ENCODE results near the gene GPATCH2L. TPM values are rescaled to one million over a fixed set of nuclear protein-coding genes. Genes with fewer than 3 reads are reported as not detected.

GPATCH2L gene
- total and polyA plus RNA-seq, 2 experiments from 2014 or later, result 18.2 to 91.4 TPM

DNA sequence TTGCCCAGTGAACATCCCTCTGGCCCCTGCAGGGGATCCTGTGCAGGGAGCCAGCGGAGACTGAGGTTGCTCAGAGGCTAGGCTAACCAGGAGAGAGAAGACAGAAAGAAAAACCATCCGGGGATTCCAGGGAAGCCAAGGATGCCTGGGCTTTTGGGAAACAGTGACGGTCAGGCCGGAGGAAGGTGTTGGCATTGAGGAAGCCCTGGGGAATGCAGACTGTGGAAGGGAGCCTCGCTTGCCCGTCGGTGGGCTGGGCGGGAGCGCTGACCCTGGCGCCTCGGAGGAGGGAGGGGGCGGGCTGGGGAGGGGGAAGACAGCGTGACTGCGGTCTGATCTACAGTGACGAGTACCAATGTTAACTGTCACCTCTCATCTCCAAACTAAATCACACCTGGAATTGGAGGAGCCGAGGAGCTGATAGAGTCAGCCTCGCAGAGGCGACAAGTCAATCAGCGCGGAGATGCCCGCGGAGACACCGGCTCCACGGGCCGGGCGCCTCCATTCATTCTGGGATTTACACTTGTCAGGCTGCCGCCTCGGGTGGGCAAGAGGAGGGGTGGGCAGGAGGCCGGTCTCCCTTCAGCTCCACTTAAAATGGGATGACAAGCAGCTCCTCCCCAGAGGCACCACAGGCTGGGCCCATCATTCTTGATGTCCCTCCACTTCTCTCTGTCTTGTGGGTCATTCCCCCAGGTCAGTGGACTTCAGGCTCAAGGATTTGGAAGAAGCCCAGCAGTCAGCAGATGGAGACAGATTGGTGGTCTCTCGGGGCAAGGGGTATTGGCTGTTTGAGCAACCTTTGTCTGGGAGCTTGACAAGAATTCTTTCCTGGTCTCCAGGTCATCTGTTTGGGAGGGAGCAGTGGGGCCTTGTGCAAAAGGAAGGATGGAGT is 20.4 kb upstream of the GPATCH2L start:
- TF ChIP-seq CTCF (IDR thresholded peaks at IDR 0.05; ENCODE audit: low read depth, low read length), result no peak
- no peak overlapping the region for H3K27ac ChIP-seq
- H3K36me3 ChIP-seq, result no peaks in the 10 kb centered on the region
- no peak for DNase-seq (ENCODE audit: low read depth in 1 of 2, low spot score in 1 of 2)
- H3K4me1 ChIP-seq (ENCODE audit: low read depth), result no peaks in the 10 kb centered on the region
- H3K4me3 ChIP-seq, result no peak overlapping the region
- H3K27me3 ChIP-seq, result peaks cover 16% of the 10 kb centered on the region
- no peaks in the 10 kb centered on the region for H3K9me3 ChIP-seq (ENCODE audit: low read depth)

DNA sequence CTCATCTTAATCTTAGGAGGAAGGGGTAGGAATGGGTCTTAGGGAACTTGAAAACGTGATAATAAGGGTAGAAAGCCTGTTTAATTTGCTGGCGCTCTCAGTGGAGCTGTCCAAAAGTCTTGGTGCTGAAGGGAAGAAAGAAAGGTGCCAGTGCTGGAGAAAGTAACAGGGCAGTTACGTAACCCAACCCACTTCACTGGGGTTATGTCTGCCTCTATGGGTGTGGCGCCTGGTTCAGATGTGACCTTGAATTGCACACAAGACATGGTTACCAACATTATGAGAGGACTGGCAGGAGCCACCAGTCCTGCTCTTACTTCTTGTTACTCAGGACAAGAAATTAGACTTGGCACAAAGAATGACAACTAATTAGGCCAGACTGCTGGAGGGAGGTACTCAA is 18.6 kb upstream of the GPATCH2L start:
- H3K36me3 ChIP-seq, result no peaks in the 10 kb centered on the region
- no peaks in the 10 kb centered on the region for H3K9me3 ChIP-seq (ENCODE audit: low read depth)
- DNase-seq (ENCODE audit: low read depth in 1 of 2, low spot score in 1 of 2), result peak; percentile 54 to 70
- TF ChIP-seq CTCF (IDR thresholded peaks at IDR 0.05; ENCODE audit: low read depth, low read length), result no peak
- H3K4me3 ChIP-seq, result no peak overlapping the region
- H3K27ac ChIP-seq, result no peak overlapping the region
- peaks cover 22% of the 10 kb centered on the region for H3K27me3 ChIP-seq
- H3K4me1 ChIP-seq (ENCODE audit: low read depth), result no peaks in the 10 kb centered on the region

DNA sequence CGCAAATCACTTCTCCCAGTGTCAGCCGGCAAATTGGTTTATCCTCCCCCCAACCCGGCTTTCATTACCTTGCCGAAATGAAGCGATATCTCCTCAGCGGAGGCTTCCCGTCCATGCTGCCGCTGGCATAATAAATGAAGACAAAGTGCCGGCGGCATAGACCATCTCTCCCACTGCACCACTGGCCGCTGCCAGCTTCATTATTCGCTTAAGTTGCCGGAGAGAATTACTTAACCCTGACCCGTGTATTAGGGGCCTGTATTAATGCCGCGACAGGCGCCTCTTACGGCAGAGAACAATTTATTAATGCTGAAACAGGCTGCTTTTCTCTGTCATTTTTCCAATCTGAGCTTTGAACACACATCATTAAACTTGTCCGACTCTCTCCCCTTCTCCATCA is 17.5 kb upstream of the GPATCH2L start:
- Histone ChIP-seq H3K36me3 (no peaks in the 10 kb centered on the region), H3K27me3 (peaks cover 25% of the 10 kb centered on the region), H3K9me3 (ENCODE audit: low read depth) (no peaks in the 10 kb centered on the region), H3K4me3 (no peak overlapping the region), H3K27ac (no peak overlapping the region), H3K4me1 (ENCODE audit: low read depth) (no peaks in the 10 kb centered on the region)
- DNase-seq (ENCODE audit: low read depth in 1 of 2, low spot score in 1 of 2), result no peak
- TF ChIP-seq CTCF (IDR thresholded peaks at IDR 0.05; ENCODE audit: low read depth, low read length), result no peak

- DNase-seq (ENCODE audit: low read depth in 1 of 2, low spot score in 1 of 2), result no peak
- Histone ChIP-seq H3K36me3 (no peaks in the 10 kb centered on the region), H3K4me1 (ENCODE audit: low read depth) (no peaks in the 10 kb centered on the region), H3K27me3 (peaks cover 25% of the 10 kb centered on the region), H3K4me3 (no peak overlapping the region), H3K27ac (no peak overlapping the region), H3K9me3 (ENCODE audit: low read depth) (no peaks in the 10 kb centered on the region)
- TF ChIP-seq CTCF (IDR thresholded peaks at IDR 0.05; ENCODE audit: low read depth, low read length), result no peak
Measured at GRCh38 chr14:76135722-76136121, 16.0 kb upstream of the GPATCH2L start.

- Histone ChIP-seq H3K9me3 (ENCODE audit: low read depth) (no peaks in the 10 kb centered on the region), H3K27ac (no peak overlapping the region), H3K27me3 (peaks cover 18% of the 10 kb centered on the region), H3K4me3 (no peak overlapping the region), H3K4me1 (ENCODE audit: low read depth) (no peaks in the 10 kb centered on the region), H3K36me3 (no peaks in the 10 kb centered on the region)
- TF ChIP-seq CTCF (IDR thresholded peaks at IDR 0.05; ENCODE audit: low read depth, low read length), result no peak
- no peak for DNase-seq (ENCODE audit: low read depth in 1 of 2, low spot score in 1 of 2)
Measured at GRCh38 chr14:76136476-76137110, 15.1 kb upstream of the GPATCH2L start.
